22Rv1 (cell line): Measurements from ENCODE around the gene HLA-F.

Source experiments
- ZFX ChIP-seq: fragments of 450-650 bp; IDR thresholded peaks from 2 replicates; pipeline ENCODE4 v1.6.1; 2017; ENCODE audit warnings: antibody characterized with exemption, borderline replicate concordance
- TF ChIP-seq, protein P1 (sequence below): fragments of 450-650 bp; IDR thresholded peaks from 2 replicates; pipeline ENCODE4 v1.5.1; 2017; ENCODE audit warnings: mild to moderate bottlenecking

DNA sequence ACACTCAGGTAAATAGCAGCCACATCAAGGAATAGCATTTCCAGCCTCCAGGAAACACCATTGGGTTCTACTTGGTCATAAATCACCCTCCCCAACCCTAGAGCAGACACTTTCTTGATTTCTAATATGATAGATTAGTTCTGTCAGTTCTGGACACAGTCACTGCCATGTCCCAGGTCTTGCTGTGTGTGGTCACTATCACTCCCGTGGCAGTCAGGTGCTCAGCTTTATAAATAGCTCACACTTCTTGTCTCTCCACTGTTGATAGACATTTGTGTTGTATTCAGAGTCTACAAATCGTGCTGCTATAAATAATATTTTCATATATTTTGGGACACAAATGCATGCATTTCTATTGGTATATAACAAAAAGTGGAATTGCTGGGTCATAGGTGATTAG, 13.3 kb downstream of the HLA-F start:
- TF ChIP-seq, protein P1, sequence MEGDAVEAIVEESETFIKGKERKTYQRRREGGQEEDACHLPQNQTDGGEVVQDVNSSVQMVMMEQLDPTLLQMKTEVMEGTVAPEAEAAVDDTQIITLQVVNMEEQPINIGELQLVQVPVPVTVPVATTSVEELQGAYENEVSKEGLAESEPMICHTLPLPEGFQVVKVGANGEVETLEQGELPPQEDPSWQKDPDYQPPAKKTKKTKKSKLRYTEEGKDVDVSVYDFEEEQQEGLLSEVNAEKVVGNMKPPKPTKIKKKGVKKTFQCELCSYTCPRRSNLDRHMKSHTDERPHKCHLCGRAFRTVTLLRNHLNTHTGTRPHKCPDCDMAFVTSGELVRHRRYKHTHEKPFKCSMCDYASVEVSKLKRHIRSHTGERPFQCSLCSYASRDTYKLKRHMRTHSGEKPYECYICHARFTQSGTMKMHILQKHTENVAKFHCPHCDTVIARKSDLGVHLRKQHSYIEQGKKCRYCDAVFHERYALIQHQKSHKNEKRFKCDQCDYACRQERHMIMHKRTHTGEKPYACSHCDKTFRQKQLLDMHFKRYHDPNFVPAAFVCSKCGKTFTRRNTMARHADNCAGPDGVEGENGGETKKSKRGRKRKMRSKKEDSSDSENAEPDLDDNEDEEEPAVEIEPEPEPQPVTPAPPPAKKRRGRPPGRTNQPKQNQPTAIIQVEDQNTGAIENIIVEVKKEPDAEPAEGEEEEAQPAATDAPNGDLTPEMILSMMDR = no peak
- TF ChIP-seq ZFX = no peak
